ENCODE measurements around the gene TIMP3. TPM values are rescaled to one million over a fixed set of nuclear protein-coding genes. Genes with fewer than 3 reads are reported as not detected.

TIMP3 gene
- total and polyA plus RNA-seq, 5 experiments from 2014 or later = 0.10 TPM; not detected in 4

DNA sequence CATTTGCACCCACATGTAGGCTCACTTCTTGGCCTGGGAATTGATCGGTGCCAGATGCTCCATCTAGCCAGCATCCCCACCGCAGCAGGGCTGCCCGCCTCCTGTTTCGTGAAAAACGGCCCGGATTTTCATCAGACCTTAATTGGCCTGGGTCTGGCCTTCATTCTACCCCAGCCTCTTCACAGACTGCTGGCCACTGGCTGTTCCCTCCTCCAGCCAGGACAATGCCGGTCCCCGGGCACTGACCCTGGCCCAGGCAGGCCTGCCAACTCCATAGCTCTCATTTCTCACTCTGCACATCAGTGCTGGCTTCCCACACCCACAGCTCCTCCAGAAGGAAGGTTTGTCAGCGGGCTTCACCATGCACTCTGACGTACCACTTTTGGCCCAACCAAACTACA, 27.9 kb downstream of the TIMP3 start:
- ATAC-seq (no peak), DNase-seq (no peak)
- POLR2A ChIA-PET = interaction anchor here (0.6 kb wide), 1 partner anchor 32 kb away, joined by 5 read pairs; no protein-coding TSS in a partner anchor
- peaks cover 9 to 15% (median 13%) of the 10 kb centered on the region in 4 donors for H3K4me1 Mint-ChIP-seq
- H3K4me3 Mint-ChIP-seq = no peak overlapping the region
- H3K27ac Mint-ChIP-seq = peak overlapping the region in 1 of 10 donors; percentile 41
- H3K36me3 Mint-ChIP-seq = no peaks in the 10 kb centered on the region
- H3K27me3 Mint-ChIP-seq = peaks cover 0 to 2% (median 0%) of the 10 kb centered on the region in 5 donors
- H3K9me3 Mint-ChIP-seq = no peaks in the 10 kb centered on the region

DNA sequence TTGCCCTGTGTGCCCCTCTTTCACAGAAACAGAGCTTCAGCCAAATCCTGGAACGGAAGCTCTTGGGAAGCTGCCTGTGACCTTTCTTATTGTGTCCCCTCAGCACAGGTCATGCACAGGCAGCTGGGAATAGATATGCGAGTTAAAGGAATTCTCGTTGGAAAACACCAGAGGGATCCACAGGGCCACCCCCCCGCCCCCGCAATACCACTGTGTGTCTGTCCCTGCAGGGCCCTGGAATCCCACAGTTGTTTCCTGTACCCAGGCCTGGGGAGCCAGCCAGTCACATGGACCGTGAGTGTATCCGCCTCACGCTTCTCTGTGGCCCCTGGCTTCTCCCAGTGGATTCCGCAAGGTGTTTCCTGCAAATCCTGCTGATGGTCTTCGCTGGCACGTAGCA, 29.0 kb downstream of the TIMP3 start:
- Mint-ChIP-seq H3K4me3 (no peak overlapping the region), H3K4me1 (peaks cover 9 to 15% (median 13%) of the 10 kb centered on the region in 4 donors), H3K36me3 (no peaks in the 10 kb centered on the region), H3K9me3 (no peaks in the 10 kb centered on the region), H3K27me3 (no peaks in the 10 kb centered on the region), H3K27ac (peak overlapping the region in 1 of 10 donors; percentile 40)
- ATAC-seq = no peak
- POLR2A ChIA-PET = no interaction called here
- DNase-seq = no peak

DNA sequence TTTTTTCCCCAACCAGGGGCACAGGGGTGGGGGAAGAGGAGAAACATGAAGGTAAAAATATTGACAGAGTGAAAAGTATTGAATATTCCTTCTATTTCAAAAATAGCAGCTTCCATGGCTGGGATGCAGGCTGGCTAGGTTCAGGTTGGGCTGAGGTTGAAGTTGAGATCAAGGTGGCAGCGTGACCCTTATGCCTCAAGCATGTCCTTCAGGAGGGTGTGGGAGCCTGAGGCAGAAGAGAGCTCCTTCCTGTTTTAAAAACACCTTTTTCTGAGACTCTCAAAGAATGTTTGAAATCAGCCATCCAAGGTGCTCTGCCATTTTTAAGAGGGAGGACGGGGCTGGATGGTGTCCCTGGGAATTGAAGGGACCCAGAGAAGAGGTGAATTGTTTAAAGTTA, 29.5 kb downstream of the TIMP3 start:
- Mint-ChIP-seq H3K4me3 (no peak overlapping the region), H3K27me3 (no peaks in the 10 kb centered on the region), H3K4me1 (peaks cover 9 to 15% (median 13%) of the 10 kb centered on the region in 4 donors), H3K9me3 (no peaks in the 10 kb centered on the region), H3K27ac (peak overlapping the region in 4 of 10 donors; percentile 4 to 73 (median 48)), H3K36me3 (no peaks in the 10 kb centered on the region)
- DNase-seq (no peak), ATAC-seq (no peak)
- POLR2A ChIA-PET = no interaction called here

DNA sequence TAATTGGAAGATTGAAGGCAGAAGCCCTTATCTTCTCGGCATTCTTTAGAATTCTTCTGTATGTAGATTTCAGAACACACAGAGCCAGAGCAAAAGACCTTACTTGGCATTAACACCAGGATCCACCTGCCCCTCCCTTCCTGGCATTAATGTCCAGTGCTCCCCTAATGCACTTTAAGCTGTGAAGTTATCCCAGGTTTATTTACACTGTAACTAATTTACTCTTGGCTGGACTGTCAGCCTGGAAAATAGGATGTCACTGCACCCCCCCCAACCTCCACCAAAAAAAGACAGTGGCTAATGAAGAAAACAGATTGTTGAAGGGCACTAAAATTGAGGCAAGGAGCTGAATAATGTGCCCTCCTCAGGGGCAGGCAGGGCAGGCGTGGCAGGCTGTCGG, 30.1 kb downstream of the TIMP3 start:
- DNase-seq (no peak), ATAC-seq (no peak)
- Mint-ChIP-seq H3K27ac (peak overlapping the region in 4 of 10 donors; percentile 15 to 79 (median 56)), H3K27me3 (no peaks in the 10 kb centered on the region), H3K36me3 (no peaks in the 10 kb centered on the region), H3K9me3 (no peaks in the 10 kb centered on the region), H3K4me3 (peak overlapping the region in 2 of 10 donors; percentile 18 to 20), H3K4me1 (peaks cover 9 to 15% (median 13%) of the 10 kb centered on the region in 4 donors)
- POLR2A ChIA-PET = no interaction called here

DNA sequence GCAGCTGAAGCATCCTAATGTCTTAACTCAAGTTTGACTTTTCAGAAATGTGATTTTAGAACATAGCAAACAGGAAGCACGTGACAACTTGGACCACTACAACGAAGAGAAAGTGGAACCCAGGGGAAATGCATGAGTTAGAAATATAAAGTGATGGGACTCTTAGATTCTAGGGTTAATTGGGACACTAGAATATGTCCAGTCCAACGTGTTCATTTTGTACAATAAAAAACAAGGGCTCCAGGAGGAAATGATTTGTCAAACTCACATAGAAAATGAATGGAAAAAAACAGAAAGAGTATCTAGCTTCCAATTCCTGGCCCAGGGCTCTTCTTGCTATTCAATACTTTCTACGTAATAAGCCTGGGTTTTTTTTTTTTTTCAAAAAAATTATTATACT, 30.7 kb downstream of the TIMP3 start:
- Mint-ChIP-seq H3K4me1 (peaks cover 9 to 15% (median 13%) of the 10 kb centered on the region in 4 donors), H3K27me3 (no peaks in the 10 kb centered on the region), H3K27ac (peak overlapping the region in 4 of 10 donors; percentile 57 to 73 (median 70)), H3K4me3 (peak overlapping the region in 1 of 10 donors; percentile 20), H3K36me3 (no peaks in the 10 kb centered on the region), H3K9me3 (no peaks in the 10 kb centered on the region)
- POLR2A ChIA-PET = no interaction called here
- ATAC-seq (no peak), DNase-seq (no peak)

DNA sequence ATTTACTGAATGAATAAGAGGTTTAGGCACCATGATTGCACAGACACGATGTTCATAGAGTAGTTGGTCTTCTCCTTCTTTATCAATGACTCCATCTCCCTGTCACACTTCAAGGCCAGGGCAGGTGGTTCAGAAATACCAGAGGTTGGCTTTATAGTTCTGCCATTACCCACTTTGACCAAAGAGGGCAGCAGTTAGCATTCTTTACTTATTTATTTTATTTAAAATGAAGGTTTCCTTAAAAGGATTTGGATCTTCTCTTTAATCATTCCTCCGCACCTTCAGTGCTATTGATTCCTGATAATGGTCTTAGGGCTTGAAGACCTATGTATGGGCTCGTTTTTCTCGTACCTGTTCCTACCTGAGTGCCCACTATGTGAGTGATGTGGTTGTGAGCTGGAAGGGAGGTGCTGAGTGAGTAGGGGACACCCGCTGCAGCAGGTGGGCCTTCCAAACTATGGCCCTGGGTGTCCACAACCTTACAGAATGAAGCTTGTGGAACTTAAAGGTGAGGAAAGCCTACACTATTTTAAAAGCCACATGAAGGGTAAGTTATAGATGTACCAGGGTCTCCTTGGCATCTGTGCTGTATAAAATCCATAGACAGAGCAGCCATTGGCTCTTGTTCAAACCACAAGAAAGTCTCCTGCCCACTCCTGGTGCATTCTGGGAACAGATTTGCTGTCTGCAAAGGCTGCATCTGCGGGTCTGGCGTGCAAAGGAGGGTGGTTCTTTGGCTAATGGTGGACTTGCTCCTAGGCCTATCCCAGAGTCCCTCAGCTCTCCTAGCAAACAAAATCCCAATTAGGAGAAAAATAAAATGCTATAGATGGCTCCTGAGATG, 35.0 kb downstream of the TIMP3 start:
- Mint-ChIP-seq H3K27me3 (peaks cover 0 to 10% (median 0%) of the 10 kb centered on the region in 5 donors), H3K4me3 (no peak overlapping the region), H3K4me1 (peaks cover 6 to 7% (median 7%) of the 10 kb centered on the region in 4 donors), H3K9me3 (no peaks in the 10 kb centered on the region), H3K27ac (no peak overlapping the region), H3K36me3 (no peaks in the 10 kb centered on the region)
- ATAC-seq (no peak), DNase-seq (no peak)
- POLR2A ChIA-PET = no interaction called here

DNA sequence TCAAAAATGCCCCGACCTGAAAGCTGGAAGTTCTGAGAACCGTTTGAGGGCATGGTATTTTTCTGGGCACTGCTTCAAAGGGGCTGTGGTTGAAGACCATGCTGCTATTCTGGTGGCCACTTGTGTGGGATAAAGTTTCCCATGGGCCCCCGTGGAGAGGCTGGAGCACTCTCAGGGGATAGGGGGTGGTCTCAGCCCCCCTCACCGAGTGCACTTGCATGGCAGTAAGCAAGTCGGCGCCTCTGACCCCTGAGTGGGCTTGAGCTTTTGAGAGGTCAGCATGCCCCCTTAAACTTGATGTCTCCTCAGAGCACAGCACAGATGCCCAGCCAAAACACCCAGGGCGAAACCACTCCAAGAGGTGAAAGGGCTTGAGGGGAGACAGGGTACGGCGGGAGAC, 35.6 kb downstream of the TIMP3 start:
- POLR2A ChIA-PET = no interaction called here
- ATAC-seq = no peak
- H3K9me3 Mint-ChIP-seq = no peaks in the 10 kb centered on the region
- peaks cover under 1 to 3% (median 1%) of the 10 kb centered on the region in 4 donors for H3K4me1 Mint-ChIP-seq
- H3K4me3 Mint-ChIP-seq = no peak overlapping the region
- peaks cover 0 to 10% (median 0%) of the 10 kb centered on the region in 5 donors for H3K27me3 Mint-ChIP-seq
- H3K27ac Mint-ChIP-seq = no peak overlapping the region
- H3K36me3 Mint-ChIP-seq = no peaks in the 10 kb centered on the region
- DNase-seq = no peak

DNA sequence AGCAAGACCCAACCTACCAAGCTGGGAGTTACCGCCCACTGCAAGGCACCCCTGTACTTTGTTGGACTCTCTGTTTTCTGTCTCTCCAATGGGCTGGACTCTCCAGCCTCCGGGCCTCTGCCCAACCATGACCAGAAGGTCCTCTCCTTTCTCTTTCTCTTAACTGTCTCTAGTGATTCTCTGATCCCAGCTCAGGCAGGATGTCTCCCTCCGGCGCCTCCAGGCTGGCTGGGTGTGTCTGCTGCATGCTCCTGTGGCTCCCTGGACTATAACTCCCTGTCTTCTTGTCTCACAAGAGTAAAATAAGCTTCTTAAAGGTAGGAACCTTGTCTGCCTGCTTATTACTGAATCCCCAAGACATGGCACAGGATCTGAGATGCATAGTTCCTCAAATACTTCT, 36.3 kb downstream of the TIMP3 start:
- no peaks in the 10 kb centered on the region for H3K9me3 Mint-ChIP-seq
- no peak overlapping the region for H3K27ac Mint-ChIP-seq
- peaks cover 0 to 3% (median 0%) of the 10 kb centered on the region in 4 donors for H3K4me1 Mint-ChIP-seq
- POLR2A ChIA-PET = no interaction called here
- H3K27me3 Mint-ChIP-seq = peaks cover 0 to 10% (median 0%) of the 10 kb centered on the region in 5 donors
- no peak for DNase-seq
- H3K4me3 Mint-ChIP-seq = no peak overlapping the region
- no peaks in the 10 kb centered on the region for H3K36me3 Mint-ChIP-seq
- no peak for ATAC-seq

DNA sequence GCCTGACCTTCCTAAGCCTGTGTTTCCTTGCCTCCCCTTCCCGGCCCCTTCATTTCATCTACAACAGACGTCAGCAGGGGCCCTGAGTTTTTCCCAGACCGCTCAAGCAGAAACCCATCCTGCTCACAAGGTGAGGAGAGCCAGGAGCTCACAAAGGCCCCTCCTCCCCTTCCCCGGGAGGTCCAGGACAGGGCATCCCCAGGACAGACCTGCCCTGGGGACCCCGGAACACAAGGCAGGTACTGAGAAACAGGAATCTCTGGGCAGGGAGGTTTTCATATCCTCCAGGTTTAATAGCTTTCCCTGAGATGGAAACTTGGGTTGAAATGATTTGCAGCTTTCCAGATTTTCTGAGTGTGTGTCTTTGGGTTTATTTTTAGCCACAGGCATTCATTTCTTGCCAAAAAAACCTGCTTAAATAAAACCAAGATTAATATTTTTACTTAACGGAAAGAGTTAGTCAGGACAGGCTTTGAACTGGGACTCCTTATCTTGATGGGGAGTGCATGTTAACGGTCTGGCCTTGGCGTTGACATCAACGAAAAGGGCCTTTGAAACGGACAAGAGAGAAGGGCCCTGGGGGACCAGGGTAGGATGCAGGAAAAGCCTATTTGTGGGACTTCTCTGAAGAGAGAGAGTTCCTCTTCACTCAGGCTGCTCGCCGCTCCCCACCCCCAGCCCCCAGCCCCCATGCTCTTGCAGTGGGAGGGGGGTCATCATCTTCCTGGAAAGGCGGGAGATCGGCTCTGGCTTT, 38.5 kb downstream of the TIMP3 start:
- POLR2A ChIA-PET = no interaction called here
- Mint-ChIP-seq H3K27me3 (peaks cover 0 to 24% (median 1%) of the 10 kb centered on the region in 5 donors), H3K36me3 (no peaks in the 10 kb centered on the region), H3K4me1 (peaks cover 0 to 3% (median 0%) of the 10 kb centered on the region in 4 donors), H3K4me3 (no peak overlapping the region), H3K9me3 (no peaks in the 10 kb centered on the region), H3K27ac (no peak overlapping the region)
- no peak for ATAC-seq
- DNase-seq = no peak

DNA sequence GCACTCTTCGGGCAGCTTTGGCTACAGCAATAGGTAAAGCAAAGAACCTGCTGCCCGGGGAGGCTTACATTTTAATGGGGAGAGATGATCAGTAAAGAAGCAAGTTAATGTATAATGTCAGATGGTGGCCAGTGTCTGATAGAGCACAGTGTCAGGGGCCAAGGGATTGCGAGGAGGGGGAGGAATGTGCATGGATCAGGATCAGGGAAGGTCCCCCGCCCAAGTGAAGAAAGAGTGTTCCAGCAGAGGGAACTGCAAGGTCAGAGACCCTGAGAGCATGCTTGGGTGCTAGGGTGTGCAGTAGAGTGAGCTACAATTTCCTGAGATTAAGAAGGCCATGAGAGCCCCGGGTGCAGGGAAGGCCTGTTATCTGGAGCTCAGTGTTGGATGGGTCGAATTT, 39.7 kb downstream of the TIMP3 start:
- Mint-ChIP-seq H3K9me3 (no peaks in the 10 kb centered on the region), H3K27me3 (peaks cover 0 to 24% (median 5%) of the 10 kb centered on the region in 5 donors), H3K4me3 (no peak overlapping the region), H3K4me1 (peaks cover 0 to 3% (median 0%) of the 10 kb centered on the region in 4 donors), H3K36me3 (no peaks in the 10 kb centered on the region), H3K27ac (no peak overlapping the region)
- DNase-seq (no peak), ATAC-seq (no peak)
- POLR2A ChIA-PET = no interaction called here

DNA sequence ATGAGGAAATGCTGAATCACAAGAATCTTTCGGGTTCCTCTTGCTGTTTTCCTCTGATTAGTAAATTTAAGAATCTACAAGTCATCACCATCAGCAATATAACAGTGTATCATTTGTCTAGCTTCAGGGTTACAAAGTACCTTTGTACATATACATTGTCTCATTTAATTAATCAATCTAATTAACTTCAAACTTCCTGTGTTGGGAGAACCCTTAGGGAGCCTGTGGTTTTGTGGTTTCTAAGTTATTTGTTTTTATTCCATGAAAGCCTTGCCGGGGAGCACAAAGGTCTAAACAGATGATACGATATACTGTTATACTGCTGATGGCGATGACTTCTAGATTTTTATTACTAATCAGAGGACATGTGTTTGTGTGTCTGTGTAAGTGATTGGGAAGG, 41.0 kb downstream of the TIMP3 start:
- Mint-ChIP-seq H3K36me3 (no peaks in the 10 kb centered on the region), H3K4me1 (peaks cover 0 to 3% (median 0%) of the 10 kb centered on the region in 4 donors), H3K9me3 (no peaks in the 10 kb centered on the region), H3K4me3 (no peak overlapping the region), H3K27me3 (peaks cover 0 to 24% (median 9%) of the 10 kb centered on the region in 5 donors), H3K27ac (no peak overlapping the region)
- POLR2A ChIA-PET = no interaction called here
- ATAC-seq (no peak), DNase-seq (no peak)

DNA sequence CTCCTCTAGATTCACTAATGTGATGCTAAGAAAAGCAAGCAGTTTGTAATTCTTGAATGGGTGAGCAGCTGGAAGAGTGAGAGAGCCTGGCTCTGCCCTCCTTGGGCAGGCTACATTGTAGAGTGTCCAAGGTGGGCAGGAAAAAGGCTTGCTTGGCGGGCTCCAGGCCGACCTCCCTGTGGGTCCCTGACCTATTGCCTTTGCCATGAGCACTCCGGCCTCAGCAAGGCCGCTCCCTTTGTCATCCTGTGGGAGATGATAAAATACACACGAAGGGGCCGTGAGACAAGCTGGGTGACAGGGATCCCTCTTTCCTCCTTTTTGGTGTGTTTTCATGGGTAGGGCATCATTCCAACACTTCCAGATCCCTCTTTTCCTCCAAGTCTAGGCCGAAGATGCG, 41.8 kb downstream of the TIMP3 start:
- Mint-ChIP-seq H3K4me3 (no peak overlapping the region), H3K36me3 (no peaks in the 10 kb centered on the region), H3K27me3 (peaks cover 0 to 31% (median 9%) of the 10 kb centered on the region in 5 donors), H3K4me1 (no peaks in the 10 kb centered on the region), H3K9me3 (no peaks in the 10 kb centered on the region), H3K27ac (no peak overlapping the region)
- POLR2A ChIA-PET = no interaction called here
- ATAC-seq (no peak), DNase-seq (no peak)

DNA sequence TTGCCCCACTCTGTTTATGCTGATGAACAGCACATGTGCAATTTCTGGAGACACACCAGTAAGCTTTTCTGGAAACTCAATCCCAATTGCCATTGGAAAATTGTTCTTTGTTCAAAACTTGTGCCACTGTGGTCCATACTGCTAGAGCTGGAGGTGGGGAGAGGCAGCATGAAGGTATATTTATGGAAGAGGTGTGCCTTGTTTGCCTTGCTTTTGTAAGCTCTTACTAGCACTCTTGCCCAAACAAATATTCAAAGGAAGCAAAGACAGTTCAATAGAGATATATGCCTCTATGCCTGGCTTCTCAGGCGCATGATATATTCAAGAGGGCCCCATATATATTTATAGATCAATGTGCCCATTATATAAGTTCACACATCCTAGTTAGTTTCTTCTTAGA, 42.7 kb downstream of the TIMP3 start:
- H3K9me3 Mint-ChIP-seq = no peaks in the 10 kb centered on the region
- H3K27me3 Mint-ChIP-seq = peaks cover 2 to 36% (median 10%) of the 10 kb centered on the region in 5 donors
- DNase-seq (no peak), ATAC-seq (no peak)
- no peaks in the 10 kb centered on the region for H3K36me3 Mint-ChIP-seq
- H3K27ac Mint-ChIP-seq = no peak overlapping the region
- no peak overlapping the region for H3K4me3 Mint-ChIP-seq
- POLR2A ChIA-PET = no interaction called here
- H3K4me1 Mint-ChIP-seq = no peaks in the 10 kb centered on the region
